HG03439 (cell line): ENCODE measurements around the gene TIMM10B.
"Not testable (repeated sequence)": the region's sequence is repeated elsewhere in the genome, so short reads cannot be mapped to it uniquely, and the experiment has no call there.

Experiments
- ATAC-seq: cut with Tn5 transposase; IDR thresholded peaks from one replicate; pipeline ENCODE4 v1.9.1; 2021; ENCODE audit warnings: mild to moderate bottlenecking, moderate library complexity; ENCODE audit not compliant: unreplicated experiment

The TIMM10B gene

GRCh38 chr11:6504166-6504565 is 22.9 kb downstream of the TIMM10B start:
- no peak for ATAC-seq

GRCh38 chr11:6505577-6506240 is 24.4 kb downstream of the TIMM10B start:
- ATAC-seq: no peak

GRCh38 chr11:6516865-6517264 is 35.6 kb downstream of the TIMM10B start:
- ATAC-seq: no peak

- ATAC-seq: no peak
These were observed 39.0 kb downstream of the TIMM10B start for GRCh38 chr11:6520265-6520664.

- not testable (repeated sequence) for ATAC-seq
These were observed 40.6 kb downstream of the TIMM10B start for GRCh38 chr11:6521946-6522345.

GRCh38 chr11:6523253-6523652 is 42.0 kb downstream of the TIMM10B start:
- no peak for ATAC-seq

- no peak for ATAC-seq
These were observed 45.3 kb downstream of the TIMM10B start for GRCh38 chr11:6526411-6527135.

- ATAC-seq: no peak
These were observed 48.0 kb downstream of the TIMM10B start for GRCh38 chr11:6529266-6529665.

- no peak for ATAC-seq
These were observed 49.5 kb downstream of the TIMM10B start for GRCh38 chr11:6530848-6531247.

- ATAC-seq: no peak
These were observed 50.0 kb downstream of the TIMM10B start for GRCh38 chr11:6531267-6531752.
